DMS114 treated with DMSO at 0.1 percent for 48 hours (cell line): ENCODE data around the gene DENND6B.

Experiments used
- DNase-seq: peaks from one replicate; lab custom pipeline; 2025; ENCODE audit not compliant: unreplicated experiment; lab: John Stamatoyannopoulos, UW

DENND6B gene

DNA sequence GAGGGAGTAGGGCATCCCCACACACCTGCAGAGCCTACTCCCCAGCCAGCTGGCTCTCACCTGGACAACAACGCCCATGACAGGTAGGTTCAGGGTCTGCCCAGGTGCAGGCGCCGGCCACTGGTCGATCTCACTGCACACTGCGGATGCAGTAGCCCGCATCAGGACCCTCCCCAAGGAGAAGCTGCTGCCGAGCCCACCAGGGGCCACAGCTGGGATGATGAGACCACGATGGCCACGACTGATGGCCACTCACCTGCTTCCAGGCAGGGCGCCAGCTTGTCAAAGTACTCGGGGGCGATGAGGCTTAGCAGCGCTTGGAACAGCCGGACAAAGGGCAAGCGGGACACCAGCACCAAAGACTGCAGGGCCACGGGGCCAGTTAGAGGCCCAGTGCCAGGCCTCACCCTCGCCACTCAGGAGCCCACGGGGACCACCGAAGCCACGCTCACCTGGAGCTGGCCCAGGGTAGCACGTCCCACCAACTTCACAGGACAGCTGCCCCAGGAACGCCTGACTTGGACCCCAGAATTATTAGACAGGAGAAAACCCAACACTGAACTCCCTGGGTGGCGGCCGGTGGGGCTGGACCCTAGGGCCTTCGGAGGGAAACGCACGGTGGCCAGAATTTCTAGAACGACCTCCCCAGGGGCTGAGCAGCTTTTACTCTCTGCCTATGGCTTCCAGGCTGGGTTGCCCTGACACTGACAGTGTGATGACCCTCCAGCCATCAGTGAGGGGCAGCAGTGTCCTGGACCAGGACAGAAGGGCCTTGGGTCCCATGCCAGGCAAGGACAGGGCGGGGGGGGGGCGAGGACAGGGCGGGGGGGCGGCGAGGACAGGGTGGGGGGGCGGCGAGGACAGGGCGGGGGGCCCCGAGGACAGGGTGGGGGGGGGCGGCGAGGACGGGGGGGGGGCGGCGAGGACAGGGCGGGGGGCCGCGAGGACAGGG is 10.4 kb downstream of the DENND6B start:
- DNase-seq: no peak

DNA sequence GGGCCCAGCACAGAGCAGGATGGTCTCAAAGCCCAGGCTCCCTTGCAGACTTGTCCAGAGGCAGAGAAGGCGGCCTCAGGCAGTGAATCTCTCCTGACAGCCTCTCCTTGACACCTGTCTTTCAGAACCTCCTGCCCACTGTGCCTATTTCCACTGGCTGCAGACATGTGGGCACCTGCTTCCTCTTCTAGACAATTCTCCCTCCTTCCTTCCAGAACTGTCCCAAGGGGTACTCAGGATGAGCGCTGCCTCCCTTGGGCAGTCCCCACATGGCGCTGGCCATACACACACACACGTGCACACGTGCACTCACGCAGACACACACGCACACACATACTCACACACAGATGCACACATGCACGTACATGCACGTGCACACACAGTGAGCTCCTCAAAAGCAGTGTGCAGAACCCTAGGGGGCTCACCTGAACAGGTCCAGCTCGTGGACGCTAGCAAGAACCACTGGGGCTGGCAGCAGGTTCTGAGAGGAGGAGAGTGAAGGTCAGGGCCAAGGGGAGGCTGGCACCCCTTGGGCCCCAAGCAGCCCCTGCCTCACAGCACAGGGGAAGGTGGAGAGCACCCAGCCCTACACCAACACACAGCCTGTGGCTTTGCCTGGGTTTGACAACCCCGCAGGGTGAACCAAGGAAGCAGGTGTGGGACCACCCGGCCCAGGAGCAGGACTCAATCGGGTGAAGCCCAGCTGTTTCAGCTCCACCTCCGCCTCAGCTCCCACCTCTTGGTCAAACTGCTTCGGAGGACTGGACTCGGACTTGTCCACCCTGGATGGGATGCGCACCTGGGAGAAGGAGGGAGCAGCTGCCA is 11.3 kb downstream of the DENND6B start:
- DNase-seq: no peak

DNA sequence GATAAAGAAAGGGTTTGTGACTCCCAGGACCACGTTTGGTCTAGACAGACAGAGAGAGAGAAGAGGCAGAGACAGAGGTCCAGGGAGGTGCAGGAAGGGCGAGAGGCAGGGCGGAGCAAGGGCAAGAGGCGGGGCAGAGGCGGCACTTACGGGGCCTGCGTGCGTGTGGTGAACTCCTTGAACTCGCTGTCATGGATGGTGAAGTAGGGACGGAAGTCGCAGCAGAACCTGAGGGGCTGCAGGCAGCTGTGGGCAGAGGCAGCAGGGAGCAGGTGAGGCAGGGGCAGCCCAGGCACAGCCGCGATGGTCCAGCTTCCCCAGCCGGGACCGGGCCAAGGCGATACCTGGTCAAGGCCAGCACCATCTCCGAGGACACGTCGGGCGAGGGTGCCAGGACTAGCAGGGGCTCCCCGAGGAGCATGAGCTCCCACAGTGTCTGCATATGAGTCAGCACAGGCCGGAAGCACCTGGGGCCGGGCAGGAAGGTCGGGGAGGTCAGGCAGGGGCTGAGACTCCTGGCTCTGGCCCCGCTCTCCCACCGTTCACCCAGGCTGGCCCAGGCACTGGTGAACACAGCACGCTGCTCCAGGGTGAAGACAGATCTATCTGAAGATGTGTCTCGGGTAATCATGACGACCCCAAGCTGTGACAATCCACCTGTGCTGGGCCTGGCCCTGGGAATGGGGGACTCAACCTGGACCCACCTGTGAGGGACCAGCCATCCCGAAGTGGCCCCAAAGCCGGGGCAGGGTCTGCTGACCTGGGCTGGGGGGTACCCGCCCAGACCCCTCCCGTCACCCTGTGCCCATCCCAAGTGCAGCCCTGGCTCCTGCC is 12.1 kb downstream of the DENND6B start:
- no peak for DNase-seq

DNA sequence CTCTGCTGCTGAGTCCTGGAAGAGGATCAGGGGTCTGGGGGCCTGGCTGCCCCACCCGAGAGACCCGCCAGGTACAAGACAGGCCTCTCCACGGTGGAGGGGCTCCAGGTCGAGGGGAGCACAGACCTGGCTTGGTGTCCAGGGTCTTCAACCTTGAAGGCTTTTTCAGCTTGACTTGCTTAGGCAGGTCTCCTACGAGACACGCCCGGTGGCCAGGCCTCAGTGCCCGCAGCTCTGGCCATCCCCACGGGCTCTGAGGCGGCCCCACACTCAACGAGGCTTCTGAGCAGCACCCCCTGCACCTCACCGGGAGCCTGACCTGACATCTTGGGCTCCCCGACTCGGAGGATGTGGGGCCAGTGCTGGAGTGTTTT is 12.7 kb downstream of the DENND6B start:
- no peak for DNase-seq

DNA sequence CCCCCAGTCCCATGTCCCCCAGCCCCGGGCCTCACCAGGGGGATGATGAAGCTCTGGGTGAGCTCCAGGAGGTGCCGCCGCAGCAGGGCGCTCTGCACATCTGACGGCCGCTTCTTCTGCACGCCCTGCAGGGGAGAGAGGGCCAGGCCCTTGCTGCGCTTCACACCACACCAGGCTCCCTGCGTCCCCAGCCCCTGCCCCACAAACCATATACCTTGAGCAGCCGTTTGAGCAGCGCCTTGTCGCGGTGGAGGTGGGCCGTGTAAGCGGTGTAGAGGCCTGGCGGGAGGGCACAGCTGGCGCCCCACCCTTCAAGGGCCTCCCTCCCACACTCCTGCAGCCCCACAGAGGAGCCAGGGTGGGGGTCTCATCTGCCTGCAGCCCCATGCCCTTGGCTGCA is 13.2 kb downstream of the DENND6B start:
- no peak for DNase-seq

DNA sequence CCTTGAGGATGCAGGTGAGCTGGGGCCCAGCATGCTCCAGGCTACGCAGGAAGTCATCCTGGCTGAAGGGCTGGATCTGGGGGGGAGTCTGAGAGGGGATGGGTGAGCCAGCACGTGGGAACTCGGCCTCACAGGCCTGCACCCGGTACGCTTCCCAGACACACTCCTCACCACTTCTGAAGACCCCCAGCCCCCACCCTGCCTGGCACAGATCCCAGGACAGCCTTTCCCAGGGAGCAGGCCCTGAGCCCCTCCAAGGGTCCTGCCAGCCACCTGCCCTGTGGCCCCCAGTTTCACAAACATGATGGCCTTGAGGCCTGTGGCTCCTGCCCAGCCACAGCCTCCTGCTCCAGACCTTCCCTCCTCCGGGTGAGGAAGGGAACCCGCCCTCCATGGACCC is 13.8 kb downstream of the DENND6B start:
- no peak for DNase-seq

DNA sequence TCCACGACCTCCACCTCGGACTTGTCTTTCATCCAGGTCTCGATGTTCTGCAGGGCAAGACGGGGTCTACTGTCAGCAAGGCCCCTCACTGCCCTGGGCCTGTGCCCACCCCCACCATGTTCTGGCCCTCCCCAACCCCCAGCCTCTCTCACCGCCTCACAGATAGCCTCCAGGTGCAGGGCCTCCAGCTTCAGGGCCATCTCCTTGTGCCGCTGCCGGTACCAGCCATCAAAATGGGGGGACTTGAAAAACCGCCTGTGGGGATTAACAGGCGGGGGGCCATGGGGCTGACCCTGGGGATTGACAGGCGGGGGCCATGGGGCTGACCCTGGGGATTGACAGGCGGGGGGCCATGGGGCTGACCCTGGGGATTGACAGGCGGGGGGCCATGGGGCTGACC is 14.4 kb downstream of the DENND6B start:
- DNase-seq: no peak

DNA sequence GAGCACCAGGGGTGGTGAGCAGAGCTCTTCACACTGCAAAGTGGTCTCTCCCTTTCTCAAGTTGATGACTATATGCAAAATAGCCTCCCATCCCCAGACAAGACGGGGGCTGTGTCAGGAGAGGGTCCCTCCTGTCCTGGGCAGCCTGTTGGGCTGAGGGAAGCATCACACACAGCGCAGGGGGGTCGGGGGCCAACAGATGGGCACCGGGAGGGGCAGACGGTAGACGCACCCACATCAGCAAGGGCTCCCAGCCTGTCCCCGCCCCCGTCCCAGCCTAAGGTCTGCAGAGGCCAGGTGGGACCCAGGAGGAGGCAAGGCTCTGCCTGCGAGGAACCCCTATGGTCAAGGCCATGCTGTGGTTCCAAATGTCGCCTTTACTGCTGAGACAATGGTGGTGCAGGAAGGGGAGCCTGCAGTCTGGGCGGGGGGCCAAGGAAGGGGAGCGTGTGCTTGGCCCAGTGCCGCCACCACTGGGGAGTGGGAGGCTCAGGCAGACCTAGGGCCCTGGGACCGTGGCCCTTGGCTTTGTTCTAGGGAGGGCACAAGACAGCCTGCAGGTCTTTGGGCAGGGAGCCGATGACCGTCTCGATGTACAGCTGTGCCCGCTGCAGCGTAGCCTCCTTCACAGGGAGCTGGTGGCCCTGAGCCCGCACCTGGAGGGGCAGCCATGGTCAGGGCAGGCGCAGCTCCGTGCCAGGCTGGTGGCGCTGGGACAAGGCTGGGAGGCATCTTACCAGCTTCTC is 15.0 kb downstream of the DENND6B start:
- no peak for DNase-seq

DNA sequence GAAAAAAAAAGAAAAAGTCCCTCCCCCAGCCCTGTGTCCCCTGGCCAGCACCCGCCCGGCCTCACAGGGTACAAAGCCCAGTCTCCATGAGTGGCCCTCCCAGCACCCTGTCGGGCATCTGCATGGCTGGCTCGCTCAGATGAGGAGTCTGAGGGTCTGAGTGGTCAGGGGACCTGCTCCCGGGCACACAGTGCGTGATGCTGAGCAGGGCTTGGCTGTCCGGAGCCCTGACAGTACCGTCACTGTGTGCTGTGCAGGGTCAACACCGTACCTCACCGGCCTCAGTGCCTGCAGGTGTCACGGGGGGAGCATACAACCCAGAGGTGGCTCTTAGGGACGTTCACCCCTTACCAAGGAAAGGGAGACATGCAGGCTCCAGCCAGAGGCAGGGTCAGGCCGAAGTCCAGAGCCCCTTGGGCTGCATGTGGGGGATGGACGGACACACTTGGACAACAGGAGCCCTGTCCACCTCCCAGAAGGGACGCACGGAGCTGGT is 15.8 kb downstream of the DENND6B start:
- no peak for DNase-seq

DNA sequence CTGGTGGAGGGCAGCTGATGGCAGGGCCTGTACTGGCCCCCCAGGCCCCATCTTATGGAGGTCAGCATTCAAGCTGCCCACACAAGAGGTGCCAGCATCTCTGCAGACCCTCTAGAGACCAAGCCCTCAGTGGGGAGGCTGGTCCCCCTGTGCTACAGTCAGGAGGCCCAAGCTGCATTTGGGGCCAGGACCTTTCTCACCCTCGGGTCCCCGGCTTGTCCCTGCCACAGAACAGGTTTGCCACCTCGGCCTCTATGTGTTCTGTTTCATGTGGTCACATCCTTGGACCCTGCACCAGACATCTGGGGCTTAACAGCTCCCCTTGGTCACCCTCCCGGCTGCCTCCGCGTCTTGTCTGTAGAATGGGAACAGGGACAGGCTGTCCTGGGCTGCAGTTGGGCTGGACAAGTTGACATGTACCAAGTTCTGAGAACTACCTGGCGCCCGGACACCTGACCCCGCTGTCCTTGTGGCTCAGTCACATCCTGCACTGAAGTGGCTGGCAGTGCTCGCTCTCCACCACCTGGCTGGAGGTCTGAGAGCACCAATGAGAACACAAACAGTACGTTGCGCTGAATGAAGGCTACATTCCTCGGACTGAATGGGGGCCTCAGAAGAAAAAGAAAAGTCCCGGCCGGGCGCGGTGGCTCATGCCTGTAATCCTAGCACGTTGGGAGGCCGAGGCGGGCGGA is 16.6 kb downstream of the DENND6B start:
- DNase-seq: no peak

DNA sequence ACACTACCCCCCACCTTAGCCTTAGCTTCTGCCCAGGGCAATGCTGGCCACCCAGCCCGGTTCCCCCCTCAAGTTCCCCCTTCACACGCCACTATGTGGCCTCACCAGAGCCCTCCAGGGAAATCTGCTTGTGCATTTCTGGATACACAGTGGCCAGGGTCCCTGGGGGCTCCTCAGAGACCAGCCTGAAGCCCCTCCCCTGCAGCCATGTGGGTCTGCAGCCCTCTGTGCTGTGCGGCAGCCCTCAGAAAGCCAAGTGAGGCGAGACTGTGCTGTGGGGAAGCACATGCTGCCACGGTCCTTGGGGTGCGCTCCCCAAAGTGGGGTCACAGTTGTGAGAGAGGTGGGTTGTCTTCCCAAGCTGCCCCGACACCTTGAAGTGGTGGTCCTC is 17.2 kb downstream of the DENND6B start:
- no peak for DNase-seq

DNA sequence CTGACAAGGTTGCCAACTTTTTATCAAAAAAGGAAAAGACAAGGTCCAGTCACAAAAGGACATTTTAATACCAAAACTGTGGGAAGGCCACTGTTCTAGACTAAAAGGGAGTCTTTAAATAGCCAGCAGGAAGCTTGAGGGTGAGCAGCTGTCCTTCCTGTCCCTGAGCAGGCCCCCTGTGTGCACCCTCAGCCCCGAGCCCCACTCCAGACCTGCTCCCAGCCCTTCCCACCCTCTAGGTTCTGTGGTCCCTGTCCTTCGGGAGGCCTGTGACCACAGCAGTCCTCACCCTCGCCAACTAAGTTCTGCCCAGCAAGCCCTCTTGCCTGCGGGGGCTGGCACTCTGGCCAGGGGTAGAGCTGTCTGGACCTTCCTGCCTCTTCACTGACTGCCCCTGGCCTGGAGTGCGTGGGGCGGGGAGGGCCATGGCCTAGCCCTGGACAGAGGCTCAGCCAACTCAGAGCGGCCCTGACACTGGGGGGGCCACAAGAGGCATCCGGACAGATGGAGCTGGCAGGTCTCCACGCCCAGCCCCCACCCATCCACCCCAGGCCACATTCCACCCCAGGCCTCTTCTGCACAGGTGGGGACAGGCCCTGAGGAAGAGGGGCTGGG is 17.7 kb downstream of the DENND6B start:
- no peak for DNase-seq

DNA sequence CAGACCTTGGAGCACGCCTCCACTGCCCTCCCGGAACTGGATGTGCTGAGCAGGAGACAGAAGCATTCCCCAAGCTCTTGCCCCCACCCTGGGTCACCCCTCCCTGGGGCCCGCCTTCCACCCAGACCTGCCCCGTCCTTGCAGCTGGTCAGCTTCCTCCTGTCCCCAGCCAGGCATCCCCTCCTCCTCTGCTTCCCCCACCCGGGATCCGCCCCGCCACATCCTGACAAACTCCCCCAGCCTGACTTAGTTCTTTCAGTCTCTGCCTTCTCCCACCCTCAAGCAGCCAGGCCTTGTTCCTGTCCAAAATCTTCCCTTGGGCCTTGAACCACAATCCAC is 18.2 kb downstream of the DENND6B start:
- DNase-seq: peak; percentile 14

DNA sequence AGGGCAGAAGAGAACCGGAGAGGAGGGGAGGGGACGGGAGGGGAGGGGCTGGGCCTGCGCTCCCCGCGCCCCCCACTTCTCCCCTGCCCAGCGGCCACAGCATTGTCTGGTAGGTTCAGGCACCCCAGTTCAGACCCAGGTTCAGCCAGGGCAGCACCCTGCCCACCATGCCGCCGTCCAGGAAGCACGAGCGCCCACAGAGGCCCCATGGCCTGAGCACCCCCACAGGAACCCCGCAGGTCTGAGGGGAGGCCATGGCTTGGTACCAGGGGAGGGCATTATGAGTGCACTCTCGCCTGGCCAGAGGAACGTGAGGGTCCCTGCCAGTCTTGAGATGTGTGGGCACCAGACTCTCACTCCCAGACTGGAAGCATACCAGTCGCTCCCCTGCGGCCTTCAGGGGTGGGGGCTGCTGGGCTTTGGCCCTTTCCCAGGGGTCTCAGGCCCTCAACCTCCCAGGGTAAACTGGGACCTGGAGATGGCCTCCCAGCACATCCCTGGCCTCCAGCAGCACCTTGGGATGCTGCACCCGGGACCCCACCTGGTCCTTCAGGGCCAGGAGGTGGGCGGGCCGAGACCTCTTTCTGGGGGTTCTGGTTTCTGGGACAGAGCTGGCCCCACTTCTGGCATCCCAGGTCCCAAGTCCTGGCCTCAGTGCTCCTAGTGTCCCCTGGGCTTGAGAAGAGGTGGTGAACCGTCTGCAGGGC is 18.8 kb downstream of the DENND6B start:
- no peak for DNase-seq

DNA sequence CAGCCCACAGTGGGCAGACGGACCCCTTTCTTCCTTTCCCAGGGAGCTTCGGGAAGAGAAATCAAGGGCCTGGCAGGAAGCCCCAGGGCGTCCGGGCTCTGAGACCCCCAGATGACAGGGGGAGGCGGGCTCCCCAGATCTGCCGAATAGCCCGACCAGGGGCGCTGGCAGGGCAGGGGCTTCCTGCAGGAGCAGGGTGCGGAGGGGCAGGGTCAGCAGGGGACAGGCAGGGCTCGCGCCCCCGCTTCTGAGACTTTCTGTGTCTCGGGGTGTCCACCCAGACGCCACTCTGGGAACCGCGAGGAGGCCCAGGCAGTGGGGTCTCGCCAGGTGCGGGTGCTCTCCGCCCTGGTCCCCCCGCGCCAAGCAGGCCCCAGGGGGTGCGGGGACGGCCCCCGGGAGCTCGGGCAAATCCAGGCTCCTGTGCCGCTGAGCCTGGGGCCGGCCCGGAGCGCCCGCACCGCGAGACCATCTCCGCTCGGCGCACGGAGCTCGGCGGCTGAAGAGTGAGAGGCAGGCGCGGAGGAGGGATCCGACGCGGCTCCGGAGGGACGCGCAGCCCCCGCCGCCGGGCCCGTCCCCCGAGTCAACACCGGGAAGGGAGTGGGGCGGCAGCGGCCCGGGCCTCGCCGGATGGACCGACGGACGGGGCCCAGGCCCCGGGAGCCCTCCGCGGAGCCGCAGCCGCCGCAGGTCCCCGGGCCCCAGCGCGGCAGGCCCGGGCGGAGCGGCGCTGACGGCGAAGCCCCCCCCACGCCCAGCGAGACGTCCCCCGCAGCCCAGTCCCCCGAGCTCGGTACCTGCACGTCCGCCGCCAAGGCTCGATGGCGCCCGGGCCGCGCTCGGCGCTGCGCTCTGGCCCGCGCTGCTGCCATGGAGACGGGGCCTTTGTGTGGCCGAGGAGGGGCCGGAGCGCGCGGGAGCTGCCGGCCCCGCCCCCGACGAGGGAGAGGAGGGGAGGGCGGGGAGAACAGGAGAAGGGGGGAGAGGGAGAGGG is 19.8 kb downstream of the DENND6B start, which contains the start of gene PLXNB2:
Gene PLXNB2 (minus strand): TSS at position 894 of the 997 bp plus-strand sequence. CDS start 17,062 bp downstream, outside the sequence.
- DNase-seq: peak; percentile 22

DNA sequence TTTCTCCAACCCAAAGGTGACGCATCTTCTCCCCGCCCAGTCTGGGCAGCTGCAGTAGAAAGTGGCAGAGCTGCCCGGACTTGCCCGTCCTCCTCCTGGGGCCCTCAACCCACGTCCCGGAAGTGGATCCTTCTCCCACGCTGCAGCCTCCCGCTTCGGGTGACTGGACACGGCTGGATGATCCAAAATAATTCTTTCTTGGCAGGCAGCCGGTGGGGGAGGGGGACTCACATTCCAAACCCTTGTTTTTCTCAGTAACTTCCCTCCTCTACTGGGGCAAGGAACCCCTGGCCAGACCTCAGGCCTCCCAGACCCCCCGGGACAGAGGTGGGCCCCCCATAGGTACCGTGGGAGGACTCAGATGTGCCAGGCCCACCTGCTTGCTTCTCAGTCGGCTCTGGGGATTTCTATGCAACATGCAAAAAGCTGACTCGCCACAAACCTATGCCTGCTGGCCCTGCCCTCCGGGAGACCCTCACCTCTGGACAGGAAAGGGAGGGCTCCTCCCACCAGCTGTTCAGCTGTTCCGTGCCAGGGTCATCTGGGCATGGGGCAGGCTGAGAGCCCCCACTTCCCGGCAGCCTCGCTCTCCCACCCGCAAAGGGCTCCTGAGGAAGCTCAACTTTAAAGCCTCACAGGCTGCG is 20.8 kb downstream of the DENND6B start:
- no peak for DNase-seq

DNA sequence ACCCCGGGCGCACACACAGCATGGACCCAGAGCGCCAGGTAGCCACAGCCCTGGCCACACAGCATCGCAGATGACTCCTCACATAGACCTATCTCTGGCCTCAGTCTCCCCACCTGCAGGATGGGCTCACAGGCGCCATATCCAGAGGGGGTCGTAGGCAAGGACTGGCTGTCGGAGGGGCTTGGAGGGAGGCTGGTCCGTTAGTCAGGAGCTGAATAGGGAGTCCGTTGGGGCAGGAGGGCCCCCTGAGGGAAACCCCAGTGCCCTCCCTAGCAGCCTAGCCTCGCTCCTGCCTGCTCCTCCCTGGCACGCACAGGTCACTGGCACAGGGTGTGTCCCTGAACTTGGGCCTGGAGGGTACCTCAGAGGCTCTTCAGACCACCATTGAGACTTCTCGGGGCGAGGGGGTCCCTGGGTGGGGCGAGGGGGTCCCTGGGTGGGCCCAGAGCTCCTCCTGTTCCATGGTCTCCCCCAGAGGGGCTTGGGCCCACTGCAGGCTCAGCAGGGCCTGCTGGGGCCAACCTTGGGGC is 21.4 kb downstream of the DENND6B start:
- DNase-seq: no peak
